Activated CD8-positive, alpha-beta memory T cell treated with anti-CD3 and anti-CD28 coated beads, Interleukin-2, amount 50 U/mL, for 24 hours (primary cell): ENCODE data around the gene PLA2G15.
A peak's percentile ranks its signal among the peaks of the same experiment; 100 is the strongest.
"Not testable (repeated sequence)": the region's sequence is repeated elsewhere in the genome, so short reads cannot be mapped to it uniquely, and the experiment has no call there.

Experiments used
- DNase-seq: peaks from one replicate; pipeline ENCODE4 v3.0.0-alpha.2; 2020; ENCODE audit errors: extremely low read depth

Gene PLA2G15

GRCh38 chr16:68279726-68280558 is 34.8 kb downstream of the PLA2G15 start:
- no peak for DNase-seq

DNA sequence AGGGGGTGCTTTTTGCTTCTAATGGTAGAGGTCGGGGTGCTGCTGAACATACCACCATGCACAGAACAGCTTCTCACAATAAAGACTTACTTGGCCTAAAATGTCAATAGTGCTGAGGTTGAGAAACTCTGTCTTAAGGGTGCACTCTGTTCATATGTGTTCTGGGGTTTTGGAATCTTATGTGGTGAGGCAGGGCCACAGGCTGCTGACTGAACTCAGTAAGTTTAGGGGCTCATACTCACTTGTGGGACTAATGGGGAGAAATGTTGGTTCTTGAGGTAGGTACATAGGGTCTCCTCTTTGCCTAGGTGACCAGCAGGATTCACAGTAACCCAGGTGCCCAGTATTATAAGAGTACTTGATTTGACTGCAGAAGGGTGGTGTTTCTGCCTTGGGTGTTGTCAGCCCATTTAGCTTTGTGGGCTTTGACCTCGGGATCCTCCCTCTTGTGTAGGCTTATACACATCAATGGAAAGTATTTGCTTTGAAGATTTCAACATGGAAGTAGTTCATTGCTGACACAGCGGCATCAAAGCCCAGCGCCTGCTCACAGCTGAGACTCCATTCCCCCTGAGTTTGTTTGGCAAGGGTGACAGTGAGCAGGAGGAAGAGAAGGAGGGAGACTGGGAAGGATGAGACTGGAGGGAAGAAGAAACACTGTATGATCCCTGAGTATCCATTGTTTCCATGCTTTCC is 36.3 kb downstream of the PLA2G15 start:
- no peak for DNase-seq

DNA sequence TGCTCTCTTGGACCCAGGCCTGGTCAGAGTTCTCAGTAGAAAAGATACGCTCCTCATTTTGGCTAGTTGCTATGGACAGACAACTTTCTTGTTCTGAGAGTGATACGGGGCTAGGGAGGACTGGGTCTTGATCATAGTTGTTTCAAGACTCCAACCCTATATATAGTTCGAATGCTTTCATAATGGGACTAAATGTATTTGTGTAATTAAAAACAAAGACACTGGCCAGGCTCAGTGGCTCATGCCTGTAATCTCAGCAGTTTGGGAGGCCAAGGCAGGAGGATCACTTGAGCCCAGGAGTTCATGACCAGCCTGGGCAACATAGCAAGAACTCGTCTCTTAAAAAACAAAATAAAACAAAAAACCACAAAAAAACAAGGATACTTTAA is 36.9 kb downstream of the PLA2G15 start:
- DNase-seq = no peak

DNA sequence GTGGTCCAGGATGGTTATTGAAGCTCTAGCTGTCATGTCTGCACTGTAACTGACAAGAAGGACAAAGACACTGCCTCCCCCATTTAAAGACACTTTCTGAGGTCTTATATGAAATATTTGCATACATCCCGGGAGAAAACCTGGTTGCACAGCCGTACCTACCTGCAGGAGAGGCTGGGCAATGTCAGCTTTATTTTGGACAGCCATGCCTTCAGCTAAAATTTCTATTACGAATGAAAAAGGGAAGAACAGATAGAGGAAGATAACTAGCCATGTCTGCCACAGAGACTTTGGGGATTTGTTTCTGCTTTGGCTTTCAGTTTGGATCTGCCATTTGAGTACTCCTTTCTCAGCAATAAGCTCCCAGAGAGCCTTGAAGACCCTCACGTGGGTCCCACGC is 38.2 kb downstream of the PLA2G15 start:
- no peak for DNase-seq

DNA sequence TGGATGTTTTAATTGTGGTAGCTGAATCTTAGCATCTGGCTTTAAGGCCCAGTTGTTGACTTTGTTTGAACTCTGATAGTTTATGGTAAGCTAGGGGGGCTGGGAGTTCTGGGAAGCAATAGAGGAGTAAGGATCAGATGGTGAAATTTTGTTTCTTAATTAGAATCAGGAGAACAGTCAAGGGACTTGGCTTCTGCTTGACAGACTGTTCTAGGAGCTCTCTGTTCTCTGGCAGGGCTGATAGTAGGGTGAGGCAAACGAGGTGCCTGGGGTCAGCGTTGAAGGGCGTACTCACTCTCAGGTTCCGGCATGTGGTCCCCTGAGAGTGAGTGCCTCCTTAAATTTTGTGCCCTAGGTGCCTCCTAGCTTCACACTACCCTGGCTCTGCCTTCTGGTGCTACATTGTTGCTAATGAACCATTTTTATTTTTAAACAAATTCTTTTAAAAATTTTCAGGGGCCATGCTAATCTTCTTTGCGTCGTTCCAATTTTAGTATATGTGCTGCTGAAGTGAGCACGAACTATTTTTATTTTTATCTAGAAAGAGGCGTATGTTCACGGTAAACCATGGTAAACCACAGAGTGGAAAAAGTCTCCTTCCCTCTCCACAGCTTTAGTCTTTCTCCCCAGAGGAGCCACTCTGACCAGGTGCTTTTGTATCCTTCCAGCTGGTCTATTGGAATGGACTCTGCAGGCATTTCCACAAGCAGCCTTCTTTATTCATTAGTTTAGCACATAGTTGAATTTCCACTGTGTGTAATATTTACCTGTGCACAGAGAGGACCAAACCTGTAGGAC is 38.8 kb downstream of the PLA2G15 start:
- DNase-seq = no peak

GRCh38 chr16:68284847-68285246 is 39.7 kb downstream of the PLA2G15 start:
- DNase-seq = no peak

DNA sequence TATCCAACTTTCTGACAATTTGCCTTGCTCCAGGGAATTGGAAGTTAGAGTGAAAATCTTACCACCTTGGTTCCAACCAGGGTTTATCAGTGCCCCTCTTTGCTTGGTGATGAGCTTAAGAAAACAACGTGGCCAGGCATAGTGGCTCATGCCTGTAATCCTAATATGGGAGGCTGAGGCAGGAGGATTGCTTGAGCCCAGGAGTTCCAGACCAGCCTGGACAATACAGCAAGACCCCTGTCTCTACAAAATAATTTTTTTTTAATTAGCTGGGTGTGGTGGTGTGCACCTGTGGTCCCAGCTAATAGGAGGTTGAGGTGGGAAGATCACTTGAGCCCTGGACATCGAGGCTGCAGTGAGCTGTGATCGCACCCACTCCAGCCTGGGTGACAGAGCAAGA is 40.5 kb downstream of the PLA2G15 start:
- DNase-seq = no peak

DNA sequence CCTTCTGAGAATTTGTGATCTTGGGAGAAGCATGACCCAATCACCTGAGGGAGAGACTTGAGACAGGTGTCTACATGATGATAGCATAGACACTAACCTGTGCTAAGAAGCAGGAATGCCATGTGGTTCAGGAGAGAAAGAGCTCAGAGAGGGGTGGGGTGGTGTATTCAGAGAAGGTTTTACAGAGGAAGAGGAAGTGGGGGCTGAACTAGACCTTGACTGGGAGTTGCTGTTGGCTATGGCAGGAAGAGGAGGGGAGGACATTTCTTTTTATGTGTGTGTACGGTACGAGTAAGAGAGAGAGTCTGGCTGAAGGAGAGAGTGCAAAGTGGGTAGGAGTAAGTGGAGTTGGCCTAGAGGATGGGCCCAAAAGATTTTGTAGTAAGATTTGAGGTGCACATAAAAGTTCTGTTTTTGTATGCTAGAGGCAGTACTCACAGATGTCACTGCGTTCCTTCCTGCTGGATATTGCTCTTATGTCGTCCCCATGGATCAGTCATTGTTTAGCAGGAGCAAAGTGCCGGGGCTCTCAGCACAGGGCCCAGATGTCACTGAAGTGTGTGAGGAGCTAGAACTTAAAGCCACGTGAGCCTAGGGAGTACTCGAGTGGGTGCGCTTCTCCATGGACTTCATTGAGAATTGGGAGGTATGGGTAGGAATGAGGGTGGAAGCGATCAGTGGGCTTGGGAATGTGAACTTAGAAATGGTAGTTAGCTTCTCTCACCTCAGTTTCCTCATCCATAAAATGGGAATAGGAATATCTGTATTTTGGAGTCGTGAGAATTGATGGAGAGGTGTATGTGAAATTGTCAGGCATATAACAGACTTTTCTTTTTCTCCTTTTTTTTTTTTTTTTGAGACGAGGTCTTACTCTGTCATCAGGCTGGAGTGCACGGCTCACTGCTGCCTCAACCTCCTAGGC is 41.2 kb downstream of the PLA2G15 start:
- no peak for DNase-seq

GRCh38 chr16:68287276-68288251 is 42.4 kb downstream of the PLA2G15 start:
- no peak for DNase-seq

DNA sequence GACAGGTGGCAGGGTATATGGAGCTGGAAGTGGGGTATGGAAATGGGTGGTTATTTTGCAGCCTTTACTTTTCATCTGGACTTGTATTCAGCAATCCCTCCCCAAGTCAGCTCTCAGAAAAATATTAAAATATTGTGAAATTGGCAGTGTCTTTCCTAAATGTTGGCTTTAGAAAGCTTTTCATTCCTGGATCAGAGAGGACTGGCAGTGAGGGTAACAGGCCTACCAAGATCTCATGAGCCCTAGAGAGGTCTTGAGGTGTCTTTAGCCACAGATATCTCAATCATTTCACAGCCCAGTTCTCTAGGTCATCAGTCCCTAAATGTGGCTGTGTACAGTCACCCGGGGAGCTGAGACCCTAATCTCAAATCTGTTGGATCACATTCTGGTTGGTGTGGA is 43.1 kb downstream of the PLA2G15 start:
- no peak for DNase-seq

DNA sequence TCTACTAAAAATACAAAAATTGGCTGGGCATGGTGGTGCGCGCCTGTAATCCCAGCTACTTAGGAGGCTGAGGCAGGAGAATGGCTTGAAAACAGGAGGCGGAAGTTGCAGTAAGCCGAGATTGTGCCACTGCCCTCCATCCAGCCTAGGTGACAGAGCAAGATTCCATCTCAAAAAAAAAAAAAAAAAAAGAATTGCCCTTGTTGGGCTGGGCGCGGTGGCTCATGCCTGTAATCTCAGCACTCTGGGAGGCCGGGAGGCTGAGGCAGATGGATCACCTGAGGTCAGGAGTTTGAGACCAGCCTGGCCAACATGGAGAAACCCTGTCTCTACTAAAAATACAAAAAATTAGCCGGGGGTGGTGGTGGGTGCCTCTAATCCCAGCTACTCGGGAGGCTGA is 43.6 kb downstream of the PLA2G15 start:
- DNase-seq = not testable (repeated sequence)

DNA sequence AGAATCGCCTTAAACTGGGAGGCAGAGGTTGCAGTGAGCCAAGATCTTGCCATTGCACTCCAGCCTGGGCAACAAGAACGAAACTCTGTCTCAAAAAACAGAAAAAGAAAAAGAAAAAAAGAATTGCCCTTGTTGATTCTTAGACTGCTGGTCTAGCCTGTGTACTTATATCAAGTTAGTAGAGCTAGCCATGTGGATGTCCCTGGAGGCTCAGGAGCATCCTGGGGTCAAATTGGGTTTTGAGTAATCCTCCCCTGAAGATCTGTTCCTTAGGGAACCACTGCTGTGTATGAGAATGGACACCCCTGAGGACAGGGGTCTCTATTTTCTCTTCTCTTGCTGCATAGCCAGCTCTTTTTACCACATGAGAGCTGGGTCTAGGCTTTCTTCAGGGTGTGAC is 44.0 kb downstream of the PLA2G15 start:
- DNase-seq = no peak

GRCh38 chr16:68289621-68290329 is 44.6 kb downstream of the PLA2G15 start:
- peak; percentile 29 for DNase-seq

DNA sequence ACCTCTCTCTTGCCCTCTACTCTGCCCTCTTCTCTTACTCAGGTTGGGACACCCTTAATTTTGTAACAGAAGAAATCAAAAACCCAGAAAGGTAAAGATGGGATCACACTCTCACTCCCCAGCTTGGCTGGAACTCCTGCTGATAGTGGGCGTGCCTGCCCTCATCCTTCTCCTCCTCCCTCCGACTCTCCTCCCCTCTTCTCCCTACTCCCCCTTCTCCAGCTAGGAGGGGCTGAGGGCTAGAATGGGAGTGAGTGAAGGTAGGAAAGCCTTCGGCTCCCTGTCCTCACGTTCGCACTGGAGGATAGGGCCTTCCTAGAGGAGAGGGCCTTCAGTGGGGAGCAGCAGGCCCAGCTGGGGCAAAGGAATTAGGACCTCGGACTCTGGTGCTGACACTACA is 45.3 kb downstream of the PLA2G15 start:
- DNase-seq = no peak

- no peak for DNase-seq
Measured at GRCh38 chr16:68291227-68291626, 46.1 kb downstream of the PLA2G15 start.

GRCh38 chr16:68292425-68292824 is 47.3 kb downstream of the PLA2G15 start:
- no peak for DNase-seq

GRCh38 chr16:68296291-68296690 is 51.1 kb downstream of the PLA2G15 start:
- DNase-seq = no peak

DNA sequence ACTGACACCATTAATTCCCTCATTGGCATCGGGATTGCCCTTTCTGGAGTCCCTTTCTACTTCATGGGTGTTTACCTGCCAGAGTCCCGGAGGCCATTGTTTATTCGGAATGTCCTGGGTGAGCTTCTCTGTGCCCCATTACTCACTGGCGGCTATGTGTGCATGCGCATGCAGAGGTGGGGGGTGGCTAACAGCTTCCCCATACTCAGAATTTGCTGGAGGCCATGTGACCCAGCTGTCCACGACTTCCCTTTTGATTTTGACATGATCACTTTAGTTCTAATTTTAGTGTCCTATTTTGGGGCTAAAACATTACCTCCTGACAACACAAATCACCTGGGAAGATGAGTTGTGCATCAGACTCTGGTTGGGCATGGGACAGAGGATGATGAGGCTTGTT is 51.5 kb downstream of the PLA2G15 start:
- no peak for DNase-seq

GRCh38 chr16:68297908-68298307 is 52.7 kb downstream of the PLA2G15 start:
- DNase-seq = no peak

DNA sequence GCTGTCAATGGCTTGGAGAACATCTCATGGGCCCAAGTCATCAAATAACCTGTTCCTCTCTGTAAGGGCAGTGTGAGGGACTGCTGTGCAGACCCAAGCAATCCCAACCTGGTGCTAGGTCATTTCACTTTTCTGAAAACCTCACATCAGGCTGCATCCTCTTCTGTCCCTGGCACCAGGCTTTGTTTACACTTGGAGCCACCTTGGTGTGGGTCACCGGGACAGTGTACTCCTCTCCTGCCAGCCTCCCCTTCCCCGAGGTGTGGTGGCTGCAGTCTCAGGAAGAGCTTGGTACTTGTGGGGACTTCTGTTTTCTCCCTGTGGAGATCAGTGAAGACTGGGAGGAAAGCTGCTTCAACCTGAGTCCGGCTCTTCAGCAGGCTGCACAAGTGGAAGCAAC is 53.1 kb downstream of the PLA2G15 start:
- no peak for DNase-seq
